Bronchial epithelial cell (primary cell): Measurements from ENCODE around the gene CACTIN. TPM values are rescaled to one million over a fixed set of nuclear protein-coding genes. Genes with fewer than 3 reads are reported as not detected.
A peak's percentile ranks its signal among the peaks of the same experiment; 100 is the strongest.

Experiments used
- DNase-seq: peaks from one replicate; pipeline ENCODE4 v3.0.0-alpha.2; 2010; ENCODE audit warnings: low read depth
- FAIRE-seq: peaks from 2 replicates; lab custom pipeline; 2011; peaks lifted over from hg19 to GRCh38; lab: Jason Lieb, UNC
- H3K27me3 ChIP-seq: 2 replicates; pipeline ENCODE4 v1.5.1; 2011; ENCODE audit warnings: low read length; ENCODE audit not compliant: control insufficient read depth, insufficient read depth
- H3K36me3 ChIP-seq: 2 replicates; pipeline ENCODE4 v1.5.1; 2011; ENCODE audit warnings: low read length; ENCODE audit not compliant: control insufficient read depth, insufficient read depth
- H3K4me3 ChIP-seq: 2 replicates; pipeline ENCODE4 v1.5.1; 2011; ENCODE audit warnings: mild to moderate bottlenecking, low read depth, low read length, control low read depth
- CTCF ChIP-seq: IDR thresholded peaks from 2 replicates; pipeline ENCODE4 v1.5.1; 2011; ENCODE audit warnings: mild to moderate bottlenecking, moderate library complexity, low read length, control low read depth, inconsistent platforms; ENCODE audit not compliant: insufficient read depth, severe bottlenecking
- total RNA-seq: library from RNA; depleted of rRNA; stranded (reverse); fragments of >200 nt; gene quantifications from 2 replicates; pipeline ENCODE4 v1.2.1, GENCODE V29; 2014

The CACTIN gene
- total RNA-seq, 1 donor from 2014 or later, result 30.3 TPM

DNA sequence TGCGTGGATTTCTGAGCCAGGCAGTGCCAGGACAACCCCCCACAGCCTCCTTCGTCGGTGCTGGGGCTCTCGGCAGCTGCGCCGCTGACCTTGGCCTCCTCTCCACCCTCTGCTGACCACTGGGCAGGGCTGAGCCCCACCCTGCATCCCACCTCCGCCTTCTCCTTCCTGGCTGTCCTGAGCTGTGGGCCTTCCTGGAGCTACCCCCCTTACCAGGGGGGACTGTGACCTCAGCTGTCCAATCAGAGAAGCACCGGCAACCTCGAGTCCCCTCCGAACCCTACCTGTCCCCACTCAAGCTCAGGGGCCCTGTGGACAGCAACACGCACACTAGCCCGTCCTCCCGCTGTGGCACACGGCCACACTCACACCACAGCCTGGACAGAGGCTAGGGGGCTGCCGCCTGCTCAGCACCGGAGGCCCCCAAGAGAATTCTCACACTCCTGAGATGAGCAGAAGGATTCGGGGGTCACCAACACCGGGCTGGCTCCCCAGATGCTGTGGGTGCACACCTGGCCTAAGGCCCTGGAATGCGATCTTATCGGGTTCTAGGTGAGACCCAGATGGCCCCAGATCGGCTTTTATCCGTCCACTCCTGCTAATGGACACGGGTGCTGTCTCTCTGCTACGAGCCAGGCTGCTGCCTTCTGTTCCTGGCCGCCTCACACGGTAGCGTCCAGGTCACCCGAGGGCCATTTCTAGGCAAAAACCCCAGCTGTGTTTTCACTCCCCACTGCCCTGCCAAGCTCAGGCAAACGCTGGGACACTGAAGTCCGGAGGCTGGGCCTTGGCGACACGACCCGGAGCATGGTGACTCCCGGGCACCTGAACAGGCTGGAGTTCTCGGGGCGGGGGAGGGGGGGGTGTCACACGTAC is 32.5 kb upstream of the CACTIN start:
- FAIRE-seq, result no peak
- H3K27me3 ChIP-seq, result no peaks in the 10 kb centered on the region
- peaks cover 13% of the 10 kb centered on the region for H3K36me3 ChIP-seq
- TF ChIP-seq CTCF, result no peak
- H3K4me3 ChIP-seq, result no peak overlapping the region
- DNase-seq, result no peak

DNA sequence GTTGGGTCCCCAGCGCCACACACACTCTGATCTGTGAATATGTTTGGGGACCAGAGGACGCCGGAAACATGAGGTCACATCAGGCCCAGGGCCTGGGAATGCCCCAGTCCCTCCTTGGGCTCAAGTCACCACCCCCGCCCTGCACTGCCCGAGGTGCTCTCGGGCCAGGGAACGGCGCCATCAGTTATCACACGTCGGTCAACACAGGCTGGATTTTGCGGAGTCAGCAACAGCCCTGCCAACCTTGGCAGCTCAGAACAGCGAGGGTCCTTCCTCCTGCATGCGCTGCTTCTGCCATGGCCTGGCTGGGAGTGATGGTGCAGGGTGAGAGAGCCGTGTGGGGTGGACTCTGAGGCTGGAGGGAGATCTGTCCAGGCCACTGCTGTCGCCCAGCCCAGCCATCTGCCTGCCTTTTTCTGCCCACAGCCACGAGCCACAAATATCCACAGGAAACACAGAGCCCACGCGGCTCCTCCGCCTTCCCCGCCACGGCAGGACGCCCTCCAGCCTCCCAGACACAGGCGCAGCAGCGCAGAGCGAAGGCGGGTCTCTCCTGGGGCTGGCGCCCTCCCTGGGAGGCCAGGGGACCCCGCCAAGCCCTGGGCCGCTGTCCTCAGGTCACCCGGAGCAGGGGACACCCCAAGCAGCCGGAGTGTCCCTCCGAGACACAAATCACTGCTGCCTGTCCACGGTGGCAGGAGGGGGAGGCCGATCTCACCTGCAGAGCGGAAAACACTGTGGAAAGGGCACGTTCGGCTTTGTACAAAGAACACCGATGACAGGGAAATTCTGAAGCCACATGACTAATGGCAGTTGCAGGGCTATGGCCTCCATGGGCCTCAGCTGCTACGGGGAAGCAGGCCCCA is 31.6 kb upstream of the CACTIN start:
- TF ChIP-seq CTCF, result no peak
- Histone ChIP-seq H3K36me3 (peaks cover 7% of the 10 kb centered on the region), H3K4me3 (no peak overlapping the region), H3K27me3 (no peaks in the 10 kb centered on the region)
- FAIRE-seq (peak; percentile 60), DNase-seq (no peak)

- H3K36me3 ChIP-seq, result peaks cover 8% of the 10 kb centered on the region
- FAIRE-seq, result no peak
- no peak for TF ChIP-seq CTCF
Measured at GRCh38 chr19:3657395-3657769, 30.8 kb upstream of the CACTIN start.

GRCh38 chr19:3656747-3657394 is 30.3 kb upstream of the CACTIN start:
- Histone ChIP-seq H3K27me3 (no peaks in the 10 kb centered on the region), H3K36me3 (peaks cover 10% of the 10 kb centered on the region), H3K4me3 (no peak overlapping the region)
- no peak for TF ChIP-seq CTCF
- DNase-seq, result peak; percentile 12
- no peak for FAIRE-seq

More at GRCh38 chr19:3657395-3657769, 30.8 kb upstream of the CACTIN start:
- no peaks in the 10 kb centered on the region for H3K27me3 ChIP-seq
- no peak for DNase-seq
- no peak overlapping the region for H3K4me3 ChIP-seq

GRCh38 chr19:3656073-3656746 is 29.6 kb upstream of the CACTIN start:
- peaks cover 13% of the 10 kb centered on the region for H3K36me3 ChIP-seq
- DNase-seq, result no peak
- no peak for TF ChIP-seq CTCF
- no peak overlapping the region for H3K4me3 ChIP-seq
- no peaks in the 10 kb centered on the region for H3K27me3 ChIP-seq
- FAIRE-seq, result no peak
